HL-60/S4 treated with retinoic acid at 250 ng/mL for 4 days and 3 days (cell line): ENCODE results near the gene JADE2.

Experiments used
- in situ Hi-C: fragments of 300-500 bp; cut with MboI; formaldehyde crosslinking; loops from 2 replicates; pipeline ENCODE4 v1.7.0; 2022; ENCODE audit warnings: low sequenced_read_pairs

The JADE2 gene

GRCh38 chr5:134582281-134582680 lies 56.8 kb downstream of the JADE2 start:
- in situ Hi-C loops, result loop anchor here (25.0 kb wide), 2 partner anchors 270 to 395 kb away; partner anchors contain the start of gene SKP1

GRCh38 chr5:134582941-134583340 lies 57.5 kb downstream of the JADE2 start:
- in situ Hi-C loops, result loop anchor here (25.0 kb wide), 2 partner anchors 271 to 396 kb away; partner anchors contain the start of gene SKP1

DNA sequence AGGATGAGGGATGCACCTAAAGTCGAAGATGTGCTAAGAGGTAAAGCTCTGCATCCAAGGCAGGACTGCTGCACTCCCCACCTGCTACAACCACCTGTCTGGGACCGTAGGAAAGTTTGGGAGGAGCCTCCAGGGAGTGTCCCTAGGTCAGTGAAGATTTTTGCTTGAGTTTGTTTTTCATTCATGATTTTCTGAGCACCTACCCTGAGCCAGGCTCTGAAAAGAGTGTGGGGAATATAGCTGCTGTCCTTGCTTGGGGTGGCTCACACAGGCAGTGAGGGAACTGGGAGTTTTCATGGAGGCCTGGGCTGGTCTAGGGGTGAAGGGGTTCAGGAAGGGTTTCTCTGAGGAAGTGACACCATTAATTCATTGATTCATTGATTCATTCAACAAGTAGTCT lies 58.3 kb downstream of the JADE2 start:
- in situ Hi-C loops, result loop anchor here (25.0 kb wide), 2 partner anchors 271 to 396 kb away; partner anchors contain the start of gene SKP1

DNA sequence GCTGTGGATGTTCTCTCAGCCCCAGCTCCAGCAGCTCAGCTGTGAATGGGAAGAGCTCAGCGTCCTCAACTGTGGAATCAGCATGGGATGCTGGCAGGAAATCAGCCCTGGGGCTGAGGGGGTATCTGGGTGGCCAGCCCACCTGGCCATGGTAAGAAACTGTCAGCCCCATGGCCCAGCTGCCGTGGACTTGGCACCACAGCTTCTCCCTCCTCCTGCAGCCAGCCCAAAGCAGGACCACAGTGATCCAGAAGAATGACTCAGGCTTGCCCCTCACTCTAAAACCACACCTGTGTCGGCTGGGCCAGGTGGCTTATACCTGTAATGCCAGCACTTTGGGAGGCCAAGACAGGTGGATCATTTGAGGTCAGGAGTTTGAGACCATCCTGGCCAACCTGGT lies 59.2 kb downstream of the JADE2 start:
- in situ Hi-C loops, result loop anchor here (25.0 kb wide), 2 partner anchors 272 to 397 kb away; partner anchors contain the start of gene SKP1

GRCh38 chr5:134585966-134586365 lies 60.5 kb downstream of the JADE2 start:
- in situ Hi-C loops, result loop anchor here (25.0 kb wide), 2 partner anchors 274 to 399 kb away; partner anchors contain the start of gene SKP1

DNA sequence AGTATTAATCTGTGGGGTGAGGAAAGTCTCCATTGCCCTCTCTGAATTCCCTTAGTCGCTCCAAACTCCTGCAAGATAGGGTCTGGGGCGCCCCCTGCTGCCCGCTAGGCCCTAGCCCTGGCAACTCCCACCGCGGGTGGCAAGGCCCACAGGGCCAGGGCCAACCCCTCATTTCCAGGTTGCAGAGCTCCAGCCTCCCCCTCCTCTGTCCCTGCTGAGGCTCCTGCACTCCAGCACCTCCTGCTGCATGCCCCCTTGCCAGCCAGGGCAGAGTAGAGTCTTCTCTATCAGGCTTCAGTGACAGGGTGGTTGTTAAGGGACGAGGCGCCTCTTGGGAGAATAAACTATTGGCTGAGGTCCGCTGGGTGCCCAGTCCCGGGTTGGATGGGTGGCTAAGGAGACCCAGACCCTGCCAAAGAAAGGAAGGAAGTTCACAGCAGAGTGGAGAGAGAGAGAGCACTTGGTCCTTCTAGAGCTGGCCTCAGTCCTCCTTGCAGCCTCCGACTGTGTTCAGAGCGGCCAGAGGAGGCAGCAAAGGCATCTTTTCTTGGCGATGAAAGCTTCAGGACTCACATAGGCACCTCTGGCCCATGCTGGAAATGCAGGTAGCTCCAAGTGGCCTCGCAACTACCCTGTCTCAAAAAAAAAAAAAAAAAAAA lies 61.5 kb downstream of the JADE2 start:
- in situ Hi-C loops, result loop anchor here (25.0 kb wide), 2 partner anchors 275 to 400 kb away; partner anchors contain the start of gene SKP1

DNA sequence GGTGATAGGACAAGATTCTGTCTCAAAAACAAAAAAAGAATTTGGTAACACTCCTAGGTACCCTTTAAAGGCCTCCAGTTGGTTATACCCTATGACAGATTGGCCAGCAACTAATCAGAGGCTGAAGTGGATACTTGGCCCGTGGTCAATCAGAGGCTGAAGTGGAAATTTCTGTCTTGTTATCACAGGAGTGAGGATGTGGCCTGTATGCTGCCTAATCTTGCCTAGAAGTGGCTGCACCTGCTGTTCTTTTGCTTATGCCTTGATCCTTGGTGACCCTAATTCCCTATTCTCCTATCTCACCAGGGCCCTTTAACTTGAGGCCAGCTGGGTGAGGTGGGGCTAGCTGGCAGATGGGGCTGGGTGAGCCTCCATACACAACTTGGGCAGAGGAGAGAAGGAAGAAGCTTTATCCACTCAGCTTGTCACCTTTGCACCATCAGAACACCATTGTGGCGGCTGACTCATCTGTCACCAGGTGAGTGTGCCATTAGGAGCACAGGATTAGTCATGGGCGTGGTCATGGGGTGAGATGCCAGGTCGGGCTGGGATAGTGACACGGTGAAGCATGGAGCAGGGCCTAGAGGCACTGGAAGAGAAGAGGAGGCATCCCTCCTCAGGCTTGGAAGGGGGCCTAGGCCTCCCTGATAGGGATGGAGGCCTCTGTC lies 65.7 kb downstream of the JADE2 start:
- in situ Hi-C loops, result loop anchor here (25.0 kb wide), 2 partner anchors 279 to 404 kb away; partner anchors contain the start of gene SKP1

GRCh38 chr5:134592141-134592746 lies 66.8 kb downstream of the JADE2 start:
- in situ Hi-C loops, result loop anchor here (25.0 kb wide), 2 partner anchors 280 to 405 kb away; partner anchors contain the start of gene SKP1

GRCh38 chr5:134594336-134594735 lies 68.9 kb downstream of the JADE2 start:
- in situ Hi-C loops, result loop anchor here (25.0 kb wide), 2 partner anchors 282 to 407 kb away; partner anchors contain the start of gene SKP1

DNA sequence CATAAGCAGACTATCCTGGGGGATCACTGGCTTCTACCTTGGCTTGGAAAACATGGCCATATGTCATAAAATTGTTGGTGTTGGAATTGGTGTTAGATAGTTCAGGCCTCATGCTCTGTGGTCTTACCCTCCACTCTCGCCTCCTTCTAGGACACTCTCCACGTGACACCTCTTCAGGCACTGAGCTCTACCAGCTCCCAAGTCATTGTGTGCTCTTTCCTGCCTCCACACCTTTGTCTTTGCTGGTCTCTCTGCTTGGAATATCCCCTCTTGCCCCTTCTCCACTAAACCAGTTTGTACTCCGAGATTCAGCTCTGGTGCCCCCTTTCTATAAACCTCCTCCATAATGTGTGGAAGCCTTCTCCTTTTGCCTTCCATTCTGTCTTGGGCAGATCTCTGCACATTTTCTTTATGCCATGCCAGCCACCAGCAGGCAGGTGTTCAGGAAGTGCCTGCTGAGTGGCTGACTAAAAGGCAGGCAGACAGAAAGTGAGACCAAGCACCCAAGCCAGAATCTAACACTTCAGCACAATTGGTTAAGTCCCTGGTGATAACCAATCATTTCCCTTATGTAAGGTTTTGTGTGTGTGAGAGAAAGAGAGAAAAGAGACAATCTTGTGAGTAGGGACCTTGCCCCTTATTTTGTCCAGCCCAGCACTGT lies 69.5 kb downstream of the JADE2 start:
- in situ Hi-C loops, result loop anchor here (25.0 kb wide), 2 partner anchors 283 to 408 kb away; partner anchors contain the start of gene SKP1

DNA sequence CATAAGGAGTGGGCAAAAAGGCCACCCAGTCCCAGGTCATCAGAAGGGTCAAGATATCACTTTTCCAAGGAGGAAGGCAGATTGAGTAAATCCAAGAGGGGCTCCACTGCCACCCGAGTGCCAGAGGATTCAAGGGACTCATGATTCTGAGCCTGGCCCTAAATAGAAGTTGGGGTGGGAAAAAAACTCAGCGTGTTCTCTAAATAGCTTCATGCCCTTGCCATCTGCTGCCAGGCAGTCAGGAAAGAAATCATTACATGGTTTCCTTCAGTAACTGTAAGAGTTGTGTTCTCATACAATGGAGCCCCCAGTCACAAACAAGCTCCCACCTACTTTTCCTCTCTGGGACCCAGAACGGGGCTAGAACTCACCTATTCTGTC lies 70.0 kb downstream of the JADE2 start:
- in situ Hi-C loops, result loop anchor here (25.0 kb wide), 2 partner anchors 283 to 408 kb away; partner anchors contain the start of gene SKP1

- in situ Hi-C loops, result loop anchor here (25.0 kb wide), 2 partner anchors 288 to 413 kb away; partner anchors contain the start of gene SKP1
These were observed 74.3 kb downstream of the JADE2 start for GRCh38 chr5:134599820-134600219.

GRCh38 chr5:134600600-134600999 lies 75.1 kb downstream of the JADE2 start:
- in situ Hi-C loops, result no loop called here

DNA sequence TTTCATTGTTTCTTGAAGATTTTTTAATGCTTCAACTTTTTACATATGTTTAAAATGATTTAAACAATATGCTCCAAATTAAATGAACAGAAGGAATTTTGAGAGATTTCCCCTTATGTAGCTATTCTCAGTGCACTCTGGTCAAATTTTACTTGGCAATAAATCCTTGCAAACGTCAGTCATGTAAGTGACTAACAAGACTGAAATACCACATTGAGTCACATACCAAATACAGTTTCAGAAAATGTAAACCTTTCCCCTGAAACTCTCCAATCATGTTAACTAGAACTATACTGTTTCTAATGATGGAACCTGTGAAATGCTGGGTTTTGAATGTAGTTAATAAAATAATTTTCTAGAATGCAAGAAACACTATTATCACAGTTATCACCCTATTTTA lies 77.6 kb downstream of the JADE2 start:
- in situ Hi-C loops, result no loop called here

DNA sequence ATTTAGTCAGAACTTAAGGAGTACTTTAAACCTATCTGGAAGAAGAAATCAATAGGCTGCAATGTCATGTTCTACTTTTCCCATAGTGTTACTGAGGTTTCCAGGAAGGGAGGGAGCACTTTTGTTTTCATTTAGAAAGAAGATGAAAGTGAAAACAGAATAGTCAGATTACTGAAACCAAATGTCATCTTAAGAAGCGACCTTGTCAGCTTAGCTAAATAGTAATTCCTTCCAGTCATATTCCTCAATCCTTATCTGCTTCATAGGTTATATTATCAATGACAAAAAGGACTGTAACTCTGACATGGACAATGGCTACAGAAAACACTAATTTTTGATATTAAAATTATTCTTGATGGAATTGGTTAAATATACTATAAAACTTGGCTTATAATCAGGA lies 79.4 kb downstream of the JADE2 start:
- in situ Hi-C loops, result no loop called here

- in situ Hi-C loops, result no loop called here
These were observed 81.3 kb downstream of the JADE2 start for GRCh38 chr5:134606726-134607125.

DNA sequence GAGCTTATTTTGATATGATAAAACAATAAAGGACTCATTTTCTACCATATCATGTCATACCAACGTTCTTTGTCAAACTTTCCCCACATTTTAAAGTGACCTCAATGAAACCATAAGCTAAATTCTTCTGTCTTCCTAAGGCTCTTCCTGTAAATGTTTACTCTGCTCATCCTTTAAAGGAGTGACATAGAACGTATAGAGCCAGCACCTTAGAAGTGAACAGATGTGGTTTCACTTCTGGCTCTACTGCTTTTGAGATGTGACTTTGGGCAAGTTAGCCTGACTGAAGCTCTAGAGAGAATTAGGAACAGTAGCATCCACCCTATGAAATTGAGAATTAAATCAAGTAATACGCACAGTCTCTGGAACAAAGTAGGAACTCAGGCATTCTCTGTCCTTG lies 83.1 kb downstream of the JADE2 start:
- in situ Hi-C loops, result no loop called here

DNA sequence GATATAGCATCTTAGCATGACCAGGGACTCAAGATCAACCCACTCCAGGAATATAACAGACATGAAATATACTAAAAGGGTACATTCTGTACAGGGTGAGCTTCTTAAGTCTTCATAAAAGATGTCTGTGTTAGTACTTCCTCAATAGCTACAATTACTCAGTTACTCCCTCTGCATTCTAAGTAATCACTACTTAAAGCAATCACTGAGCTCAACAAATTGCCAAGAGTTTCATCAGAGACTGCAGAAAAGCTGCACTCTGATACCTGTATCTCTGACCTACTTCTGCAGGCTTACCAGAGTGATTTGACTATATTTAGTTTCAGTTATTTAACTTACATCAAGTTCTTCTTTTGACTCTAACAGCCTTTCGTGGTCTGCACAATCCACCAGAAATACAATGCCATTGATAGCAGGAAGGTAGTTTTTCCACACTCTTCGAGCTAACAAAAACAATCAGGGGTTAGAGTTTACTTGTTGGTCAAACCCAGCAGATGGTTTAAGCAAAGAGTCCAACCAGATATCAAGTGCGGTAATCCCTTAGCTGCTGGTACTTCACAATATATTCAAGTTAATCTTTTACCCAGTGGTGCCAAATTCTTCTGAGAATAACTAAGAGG lies 83.9 kb downstream of the JADE2 start:
- in situ Hi-C loops, result no loop called here

DNA sequence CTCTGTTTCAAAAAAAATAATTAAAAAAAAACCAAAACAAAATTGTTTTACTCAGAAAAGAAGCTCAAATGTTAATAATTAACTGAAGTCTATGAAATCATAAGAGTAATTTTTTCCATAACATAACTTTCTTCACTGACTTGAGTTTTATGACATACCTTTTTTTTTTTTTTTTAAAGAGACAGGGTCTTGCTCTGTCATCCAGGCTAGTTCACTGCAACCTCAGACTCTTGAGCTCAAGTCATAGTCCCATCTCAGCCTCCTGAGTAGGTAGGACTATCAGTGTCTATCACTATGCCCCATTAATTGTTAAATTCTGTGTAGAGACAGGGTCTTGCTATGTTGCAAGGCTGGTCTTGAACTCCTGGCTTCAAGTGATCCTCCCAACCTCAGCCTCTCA lies 85.3 kb downstream of the JADE2 start:
- in situ Hi-C loops, result no loop called here

GRCh38 chr5:134611515-134611914 lies 86.0 kb downstream of the JADE2 start:
- in situ Hi-C loops, result no loop called here
